Measurements from ENCODE around the gene CA9. TPM values are rescaled to one million over a fixed set of nuclear protein-coding genes. Genes with fewer than 3 reads are reported as not detected.

Gene CA9
- total RNA-seq, 1 experiment from 2014 or later = 26.8 TPM

GRCh38 chr9:35682520-35683315, 9.0 kb downstream of the CA9 start:
- Histone ChIP-seq H2AFZ (ENCODE audit: low read length) (no peak overlapping the region), H3K9ac (ENCODE audit: low read length) (no peak overlapping the region), H3K79me2 (ENCODE audit: low read length) (no peaks in the 10 kb centered on the region), H3K4me2 (ENCODE audit: low read depth, low read length, poor library complexity, severe bottlenecking) (no peak overlapping the region), H3K4me1 (ENCODE audit: low read length) (peaks cover 16% of the 10 kb centered on the region), H3K27me3 (ENCODE audit: low read length) (no peaks in the 10 kb centered on the region), H3K36me3 (ENCODE audit: insufficient read depth, low read length) (no peaks in the 10 kb centered on the region), H3K27ac (ENCODE audit: low read length) (no peak overlapping the region), H4K20me1 (ENCODE audit: insufficient read depth, low read depth, low read length) (no peaks in the 10 kb centered on the region), H3K9me3 (ENCODE audit: low read length) (no peaks in the 10 kb centered on the region), H3K4me3 (ENCODE audit: low read length) (no peak overlapping the region), H3K9me2 (replicated peaks; ENCODE audit: insufficient read depth, low read length) (no peaks in the 10 kb centered on the region)
- DNase-seq = no peak

GRCh38 chr9:35683323-35683722, 9.6 kb downstream of the CA9 start:
- Histone ChIP-seq H4K20me1 (ENCODE audit: insufficient read depth, low read depth, low read length) (no peaks in the 10 kb centered on the region), H3K4me3 (ENCODE audit: low read length) (no peak overlapping the region), H3K4me2 (ENCODE audit: low read depth, low read length, poor library complexity, severe bottlenecking) (no peak overlapping the region), H2AFZ (ENCODE audit: low read length) (no peak overlapping the region), H3K36me3 (ENCODE audit: insufficient read depth, low read length) (no peaks in the 10 kb centered on the region), H3K9me3 (ENCODE audit: low read length) (no peaks in the 10 kb centered on the region), H3K27me3 (ENCODE audit: low read length) (no peaks in the 10 kb centered on the region), H3K27ac (ENCODE audit: low read length) (no peak overlapping the region), H3K9ac (ENCODE audit: low read length) (no peak overlapping the region), H3K9me2 (replicated peaks; ENCODE audit: insufficient read depth, low read length) (no peaks in the 10 kb centered on the region), H3K79me2 (ENCODE audit: low read length) (no peaks in the 10 kb centered on the region), H3K4me1 (ENCODE audit: low read length) (peaks cover 16% of the 10 kb centered on the region)
- DNase-seq = no peak

GRCh38 chr9:35684921-35685320, 11.2 kb downstream of the CA9 start:
- Histone ChIP-seq H2AFZ (ENCODE audit: low read length) (no peak overlapping the region), H3K79me2 (ENCODE audit: low read length) (no peaks in the 10 kb centered on the region), H3K4me1 (ENCODE audit: low read length) (peaks cover 15% of the 10 kb centered on the region), H4K20me1 (ENCODE audit: insufficient read depth, low read depth, low read length) (no peaks in the 10 kb centered on the region), H3K4me2 (ENCODE audit: low read depth, low read length, poor library complexity, severe bottlenecking) (no peak overlapping the region), H3K36me3 (ENCODE audit: insufficient read depth, low read length) (no peaks in the 10 kb centered on the region), H3K27ac (ENCODE audit: low read length) (no peak overlapping the region), H3K9me3 (ENCODE audit: low read length) (no peaks in the 10 kb centered on the region), H3K9me2 (replicated peaks; ENCODE audit: insufficient read depth, low read length) (no peaks in the 10 kb centered on the region), H3K9ac (ENCODE audit: low read length) (no peak overlapping the region), H3K4me3 (ENCODE audit: low read length) (no peak overlapping the region), H3K27me3 (ENCODE audit: low read length) (no peaks in the 10 kb centered on the region)
- no peak for DNase-seq

GRCh38 chr9:35685506-35685905, 11.8 kb downstream of the CA9 start:
- no peaks in the 10 kb centered on the region for H3K36me3 ChIP-seq (ENCODE audit: insufficient read depth, low read length)
- no peak for DNase-seq
- no peaks in the 10 kb centered on the region for H3K9me3 ChIP-seq (ENCODE audit: low read length)
- H3K79me2 ChIP-seq (ENCODE audit: low read length) = no peaks in the 10 kb centered on the region
- no peaks in the 10 kb centered on the region for H3K9me2 ChIP-seq (replicated peaks; ENCODE audit: insufficient read depth, low read length)
- H2AFZ ChIP-seq (ENCODE audit: low read length) = no peak overlapping the region
- no peak overlapping the region for H3K27ac ChIP-seq (ENCODE audit: low read length)
- H3K4me1 ChIP-seq (ENCODE audit: low read length) = peaks cover 9% of the 10 kb centered on the region
- no peak overlapping the region for H3K4me2 ChIP-seq (ENCODE audit: low read depth, low read length, poor library complexity, severe bottlenecking)
- no peaks in the 10 kb centered on the region for H3K27me3 ChIP-seq (ENCODE audit: low read length)
- H3K9ac ChIP-seq (ENCODE audit: low read length) = no peak overlapping the region
- H4K20me1 ChIP-seq (ENCODE audit: insufficient read depth, low read depth, low read length) = no peaks in the 10 kb centered on the region
- H3K4me3 ChIP-seq (ENCODE audit: low read length) = no peak overlapping the region

- Histone ChIP-seq H3K36me3 (ENCODE audit: insufficient read depth, low read length) (no peaks in the 10 kb centered on the region), H3K4me2 (ENCODE audit: low read depth, low read length, poor library complexity, severe bottlenecking) (no peak overlapping the region), H3K4me1 (ENCODE audit: low read length) (peaks cover 5% of the 10 kb centered on the region; the same call in 1 of the 2 replicates), H4K20me1 (ENCODE audit: insufficient read depth, low read depth, low read length) (no peaks in the 10 kb centered on the region), H2AFZ (ENCODE audit: low read length) (no peak overlapping the region), H3K9ac (ENCODE audit: low read length) (no peak overlapping the region), H3K79me2 (ENCODE audit: low read length) (no peaks in the 10 kb centered on the region), H3K9me3 (ENCODE audit: low read length) (no peaks in the 10 kb centered on the region), H3K27me3 (ENCODE audit: low read length) (no peaks in the 10 kb centered on the region), H3K4me3 (ENCODE audit: low read length) (no peak overlapping the region), H3K9me2 (replicated peaks; ENCODE audit: insufficient read depth, low read length) (no peaks in the 10 kb centered on the region), H3K27ac (ENCODE audit: low read length) (no peak overlapping the region)
- DNase-seq = no peak
Observed at GRCh38 chr9:35686222-35687203, 12.8 kb downstream of the CA9 start.

- no peak for DNase-seq
- H3K9me2 ChIP-seq (replicated peaks; ENCODE audit: insufficient read depth, low read length) = no peaks in the 10 kb centered on the region
- no peak overlapping the region for H3K27ac ChIP-seq (ENCODE audit: low read length)
- H4K20me1 ChIP-seq (ENCODE audit: insufficient read depth, low read depth, low read length) = no peaks in the 10 kb centered on the region
- no peaks in the 10 kb centered on the region for H3K36me3 ChIP-seq (ENCODE audit: insufficient read depth, low read length)
- H3K4me3 ChIP-seq (ENCODE audit: low read length) = no peak overlapping the region
- H3K4me2 ChIP-seq (ENCODE audit: low read depth, low read length, poor library complexity, severe bottlenecking) = no peak overlapping the region
- no peaks in the 10 kb centered on the region for H3K79me2 ChIP-seq (ENCODE audit: low read length)
- no peak overlapping the region for H2AFZ ChIP-seq (ENCODE audit: low read length)
- H3K4me1 ChIP-seq (ENCODE audit: low read length) = peaks cover 5% of the 10 kb centered on the region; the same call in 1 of the 2 replicates
- no peaks in the 10 kb centered on the region for H3K27me3 ChIP-seq (ENCODE audit: low read length)
- no peaks in the 10 kb centered on the region for H3K9me3 ChIP-seq (ENCODE audit: low read length)
- H3K9ac ChIP-seq (ENCODE audit: low read length) = no peak overlapping the region
Observed at GRCh38 chr9:35687306-35687705, 13.6 kb downstream of the CA9 start.

GRCh38 chr9:35687972-35688557, 14.3 kb downstream of the CA9 start:
- Histone ChIP-seq H3K79me2 (ENCODE audit: low read length) (no peaks in the 10 kb centered on the region), H3K9ac (ENCODE audit: low read length) (no peak overlapping the region), H3K4me1 (ENCODE audit: low read length) (peaks cover 5% of the 10 kb centered on the region; the same call in 1 of the 2 replicates), H2AFZ (ENCODE audit: low read length) (no peak overlapping the region), H3K36me3 (ENCODE audit: insufficient read depth, low read length) (no peaks in the 10 kb centered on the region), H3K27me3 (ENCODE audit: low read length) (no peaks in the 10 kb centered on the region), H3K4me3 (ENCODE audit: low read length) (no peak overlapping the region), H3K4me2 (ENCODE audit: low read depth, low read length, poor library complexity, severe bottlenecking) (no peak overlapping the region), H3K27ac (ENCODE audit: low read length) (no peak overlapping the region), H4K20me1 (ENCODE audit: insufficient read depth, low read depth, low read length) (no peaks in the 10 kb centered on the region), H3K9me3 (ENCODE audit: low read length) (no peaks in the 10 kb centered on the region), H3K9me2 (replicated peaks; ENCODE audit: insufficient read depth, low read length) (no peaks in the 10 kb centered on the region)
- no peak for DNase-seq

All from Karpas-422 (cell line).